ENCODE measurements around the gene NUDT16.

The NUDT16 gene

DNA sequence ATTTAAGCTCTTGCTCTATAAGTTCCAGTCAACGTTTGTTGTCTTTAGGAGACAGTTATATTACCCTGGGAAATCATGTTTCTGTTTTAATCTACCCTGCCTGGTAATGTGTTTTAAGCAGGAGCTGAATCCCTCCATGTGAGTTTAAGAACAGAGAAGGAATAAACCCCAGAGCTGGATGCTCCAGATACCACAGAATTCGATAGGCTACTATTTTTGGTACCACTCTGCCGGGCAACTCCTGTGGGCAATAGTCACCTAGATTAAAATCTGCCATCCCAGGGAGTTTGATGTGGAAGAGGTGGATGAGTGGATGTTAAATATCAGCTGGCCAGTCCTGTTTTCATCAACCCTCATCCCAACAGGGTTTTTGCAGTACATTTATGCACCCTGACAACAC lies 20.4 kb downstream of the NUDT16 start:
- H3K27ac ChIP-seq (ENCODE audit: low read depth, low read length) = no peak overlapping the region

GRCh38 chr3:131402391-131403039 lies 20.9 kb downstream of the NUDT16 start:
- H3K9ac ChIP-seq (ENCODE audit: low read length in 5 of 5) = no peak overlapping the region
- H3K4me3 ChIP-seq (ENCODE audit: low read depth in 1 of 5, low read length in 5 of 5) = no peak overlapping the region
- peaks cover 0 to 7% (median 6%) of the 10 kb centered on the region in 5 donors for H3K9me3 ChIP-seq (ENCODE audit: control insufficient read depth in 5 of 5, low read length in 5 of 5)
- H3K36me3 ChIP-seq (ENCODE audit: control insufficient read depth in 5 of 5, insufficient read depth in 5 of 5, low read length in 5 of 5) = no peaks in the 10 kb centered on the region
- H3K27ac ChIP-seq (ENCODE audit: low read depth, low read length) = no peak overlapping the region
- no peaks in the 10 kb centered on the region for H3K4me1 ChIP-seq (ENCODE audit: control insufficient read depth in 5 of 5, insufficient read depth in 5 of 5, low read length in 5 of 5)
- peaks cover 0 to 3% (median 0%) of the 10 kb centered on the region in 5 donors for H3K27me3 ChIP-seq (ENCODE audit: control insufficient read depth in 5 of 5, insufficient read depth in 4 of 5, low read length in 5 of 5)

More for the DNA sequence above, 20.4 kb downstream of the NUDT16 start:
- H3K4me1 ChIP-seq (ENCODE audit: control insufficient read depth in 5 of 5, insufficient read depth in 5 of 5, low read length in 5 of 5) = no peaks in the 10 kb centered on the region
- H3K9ac ChIP-seq (ENCODE audit: low read length in 5 of 5) = no peak overlapping the region
- H3K27me3 ChIP-seq (ENCODE audit: control insufficient read depth in 5 of 5, insufficient read depth in 4 of 5, low read length in 5 of 5) = peaks cover 0 to 3% (median 0%) of the 10 kb centered on the region in 5 donors
- no peak overlapping the region for H3K4me3 ChIP-seq (ENCODE audit: low read depth in 1 of 5, low read length in 5 of 5)
- H3K9me3 ChIP-seq (ENCODE audit: control insufficient read depth in 5 of 5, low read length in 5 of 5) = peaks cover 0 to 7% (median 6%) of the 10 kb centered on the region in 5 donors
- H3K36me3 ChIP-seq (ENCODE audit: control insufficient read depth in 5 of 5, insufficient read depth in 5 of 5, low read length in 5 of 5) = no peaks in the 10 kb centered on the region

- Histone ChIP-seq H3K4me1 (ENCODE audit: control insufficient read depth in 5 of 5, insufficient read depth in 5 of 5, low read length in 5 of 5) (no peaks in the 10 kb centered on the region), H3K36me3 (ENCODE audit: control insufficient read depth in 5 of 5, insufficient read depth in 5 of 5, low read length in 5 of 5) (no peaks in the 10 kb centered on the region), H3K4me3 (ENCODE audit: low read depth in 1 of 5, low read length in 5 of 5) (no peak overlapping the region), H3K27me3 (ENCODE audit: control insufficient read depth in 5 of 5, insufficient read depth in 4 of 5, low read length in 5 of 5) (peaks cover 0 to 3% (median 0%) of the 10 kb centered on the region in 5 donors), H3K27ac (ENCODE audit: low read depth, low read length) (no peak overlapping the region), H3K9ac (ENCODE audit: low read length in 5 of 5) (no peak overlapping the region), H3K9me3 (ENCODE audit: control insufficient read depth in 5 of 5, low read length in 5 of 5) (peaks cover 0 to 7% (median 6%) of the 10 kb centered on the region in 5 donors)
These were observed 21.8 kb downstream of the NUDT16 start for GRCh38 chr3:131403216-131403895.

GRCh38 chr3:131405411-131405810 lies 23.8 kb downstream of the NUDT16 start:
- H3K9ac ChIP-seq (ENCODE audit: low read length in 5 of 5) = no peak overlapping the region
- no peaks in the 10 kb centered on the region for H3K4me1 ChIP-seq (ENCODE audit: control insufficient read depth in 5 of 5, insufficient read depth in 5 of 5, low read length in 5 of 5)
- H3K4me3 ChIP-seq (ENCODE audit: low read depth in 1 of 5, low read length in 5 of 5) = no peak overlapping the region
- H3K27me3 ChIP-seq (ENCODE audit: control insufficient read depth in 5 of 5, insufficient read depth in 4 of 5, low read length in 5 of 5) = peaks cover 0 to 3% (median 0%) of the 10 kb centered on the region in 5 donors
- H3K9me3 ChIP-seq (ENCODE audit: control insufficient read depth in 5 of 5, low read length in 5 of 5) = peaks cover 0 to 7% (median 6%) of the 10 kb centered on the region in 5 donors
- no peaks in the 10 kb centered on the region for H3K36me3 ChIP-seq (ENCODE audit: control insufficient read depth in 5 of 5, insufficient read depth in 5 of 5, low read length in 5 of 5)
- H3K27ac ChIP-seq (ENCODE audit: low read depth, low read length) = no peak overlapping the region

DNA sequence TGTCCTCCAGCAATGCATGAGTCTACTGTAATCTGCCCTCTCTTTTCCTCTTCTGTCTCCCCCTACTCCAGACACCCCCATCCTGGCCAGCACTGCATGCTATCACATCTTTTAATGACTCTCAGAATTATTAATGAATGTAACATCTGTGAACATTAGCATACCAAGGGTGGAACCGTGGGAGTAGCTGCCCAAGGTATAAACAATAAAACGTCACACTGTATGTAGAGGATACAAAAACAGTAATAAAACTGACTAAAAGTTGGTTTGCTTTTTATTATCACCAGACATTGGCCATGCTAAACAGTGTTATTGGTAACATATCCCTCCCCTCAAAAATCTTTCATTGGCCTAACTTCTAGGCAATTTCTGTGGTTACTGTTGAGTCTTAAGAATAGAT lies 24.7 kb downstream of the NUDT16 start:
- no peak overlapping the region for H3K9ac ChIP-seq (ENCODE audit: low read length in 5 of 5)
- H3K36me3 ChIP-seq (ENCODE audit: control insufficient read depth in 5 of 5, insufficient read depth in 5 of 5, low read length in 5 of 5) = no peaks in the 10 kb centered on the region
- H3K9me3 ChIP-seq (ENCODE audit: control insufficient read depth in 5 of 5, low read length in 5 of 5) = peaks cover 0 to 7% (median 6%) of the 10 kb centered on the region in 5 donors
- no peak overlapping the region for H3K4me3 ChIP-seq (ENCODE audit: low read depth in 1 of 5, low read length in 5 of 5)
- no peaks in the 10 kb centered on the region for H3K4me1 ChIP-seq (ENCODE audit: control insufficient read depth in 5 of 5, insufficient read depth in 5 of 5, low read length in 5 of 5)
- peaks cover 0 to 3% (median 0%) of the 10 kb centered on the region in 5 donors for H3K27me3 ChIP-seq (ENCODE audit: control insufficient read depth in 5 of 5, insufficient read depth in 4 of 5, low read length in 5 of 5)
- no peak overlapping the region for H3K27ac ChIP-seq (ENCODE audit: low read depth, low read length)

- Histone ChIP-seq H3K4me1 (ENCODE audit: control insufficient read depth in 5 of 5, insufficient read depth in 5 of 5, low read length in 5 of 5) (no peaks in the 10 kb centered on the region), H3K4me3 (ENCODE audit: low read depth in 1 of 5, low read length in 5 of 5) (no peak overlapping the region), H3K9ac (ENCODE audit: low read length in 5 of 5) (no peak overlapping the region), H3K27ac (ENCODE audit: low read depth, low read length) (no peak overlapping the region), H3K9me3 (ENCODE audit: control insufficient read depth in 5 of 5, low read length in 5 of 5) (no peaks in the 10 kb centered on the region), H3K27me3 (ENCODE audit: control insufficient read depth in 5 of 5, insufficient read depth in 4 of 5, low read length in 5 of 5) (no peaks in the 10 kb centered on the region), H3K36me3 (ENCODE audit: control insufficient read depth in 5 of 5, insufficient read depth in 5 of 5, low read length in 5 of 5) (no peaks in the 10 kb centered on the region)
These were observed 36.2 kb downstream of the NUDT16 start for GRCh38 chr3:131417751-131418150.

DNA sequence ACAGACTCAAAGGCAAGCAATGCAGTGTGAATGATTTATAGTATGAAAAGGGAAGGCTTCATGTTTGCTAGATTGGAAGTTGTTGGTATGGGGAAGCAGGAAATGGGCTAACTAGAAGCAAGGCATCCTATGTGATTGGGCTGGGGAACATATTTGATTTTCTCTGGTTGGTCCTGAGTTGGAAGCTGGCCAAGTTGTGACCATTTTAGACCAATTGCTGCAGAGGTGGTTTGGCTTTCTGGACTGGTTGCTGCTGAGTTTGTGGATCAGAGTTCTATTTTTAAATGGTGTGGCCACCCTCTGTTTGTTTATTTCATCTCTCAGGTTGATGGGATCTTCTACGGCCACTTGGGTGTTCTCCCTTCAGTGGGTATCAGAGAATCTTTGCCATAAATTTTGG lies 39.7 kb downstream of the NUDT16 start:
- no peak overlapping the region for H3K27ac ChIP-seq (ENCODE audit: low read depth, low read length)
- H3K36me3 ChIP-seq (ENCODE audit: control insufficient read depth in 5 of 5, insufficient read depth in 5 of 5, low read length in 5 of 5) = no peaks in the 10 kb centered on the region
- H3K9me3 ChIP-seq (ENCODE audit: control insufficient read depth in 5 of 5, low read length in 5 of 5) = no peaks in the 10 kb centered on the region
- H3K4me1 ChIP-seq (ENCODE audit: control insufficient read depth in 5 of 5, insufficient read depth in 5 of 5, low read length in 5 of 5) = no peaks in the 10 kb centered on the region
- H3K9ac ChIP-seq (ENCODE audit: low read length in 5 of 5) = no peak overlapping the region
- H3K27me3 ChIP-seq (ENCODE audit: control insufficient read depth in 5 of 5, insufficient read depth in 4 of 5, low read length in 5 of 5) = no peaks in the 10 kb centered on the region
- no peak overlapping the region for H3K4me3 ChIP-seq (ENCODE audit: low read depth in 1 of 5, low read length in 5 of 5)

DNA sequence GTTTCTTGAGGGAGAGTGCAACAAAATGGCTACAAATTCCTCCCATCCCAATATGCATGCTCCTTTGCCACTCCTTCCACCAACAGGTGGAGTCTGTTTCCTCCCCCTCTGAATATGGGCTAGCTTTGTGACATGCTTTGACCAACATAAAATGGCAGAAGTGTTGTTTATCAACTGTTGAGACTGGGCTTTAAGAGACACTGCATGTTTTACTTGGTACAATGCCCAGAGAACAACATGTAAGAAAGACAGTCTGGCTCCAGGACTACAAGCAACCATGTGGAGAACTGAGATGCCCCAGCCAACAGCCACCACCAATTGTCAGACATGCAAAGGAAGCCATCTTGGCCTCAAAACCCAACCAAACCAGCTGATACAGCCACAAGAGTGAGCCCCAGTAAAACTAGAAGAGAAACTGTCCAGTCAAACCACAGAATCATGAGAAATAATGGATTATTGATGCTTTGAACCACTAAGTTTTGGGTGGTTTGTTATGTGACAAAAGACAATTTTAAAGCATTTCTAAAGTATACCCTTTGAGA lies 40.5 kb downstream of the NUDT16 start:
- H3K9me3 ChIP-seq (ENCODE audit: control insufficient read depth in 5 of 5, low read length in 5 of 5) = no peaks in the 10 kb centered on the region
- H3K27ac ChIP-seq (ENCODE audit: low read depth, low read length) = no peak overlapping the region
- no peaks in the 10 kb centered on the region for H3K36me3 ChIP-seq (ENCODE audit: control insufficient read depth in 5 of 5, insufficient read depth in 5 of 5, low read length in 5 of 5)
- no peaks in the 10 kb centered on the region for H3K4me1 ChIP-seq (ENCODE audit: control insufficient read depth in 5 of 5, insufficient read depth in 5 of 5, low read length in 5 of 5)
- H3K27me3 ChIP-seq (ENCODE audit: control insufficient read depth in 5 of 5, insufficient read depth in 4 of 5, low read length in 5 of 5) = no peaks in the 10 kb centered on the region
- no peak overlapping the region for H3K4me3 ChIP-seq (ENCODE audit: low read depth in 1 of 5, low read length in 5 of 5)
- H3K9ac ChIP-seq (ENCODE audit: low read length in 5 of 5) = no peak overlapping the region

GRCh38 chr3:131427226-131427625 lies 45.7 kb downstream of the NUDT16 start:
- H3K36me3 ChIP-seq (ENCODE audit: control insufficient read depth in 5 of 5, insufficient read depth in 5 of 5, low read length in 5 of 5) = no peaks in the 10 kb centered on the region
- H3K4me3 ChIP-seq (ENCODE audit: low read depth in 1 of 5, low read length in 5 of 5) = no peak overlapping the region
- H3K9ac ChIP-seq (ENCODE audit: low read length in 5 of 5) = no peak overlapping the region
- no peaks in the 10 kb centered on the region for H3K9me3 ChIP-seq (ENCODE audit: control insufficient read depth in 5 of 5, low read length in 5 of 5)
- no peaks in the 10 kb centered on the region for H3K4me1 ChIP-seq (ENCODE audit: control insufficient read depth in 5 of 5, insufficient read depth in 5 of 5, low read length in 5 of 5)
- H3K27ac ChIP-seq (ENCODE audit: low read depth, low read length) = no peak overlapping the region
- H3K27me3 ChIP-seq (ENCODE audit: control insufficient read depth in 5 of 5, insufficient read depth in 4 of 5, low read length in 5 of 5) = no peaks in the 10 kb centered on the region

- no peaks in the 10 kb centered on the region for H3K36me3 ChIP-seq (ENCODE audit: control insufficient read depth in 5 of 5, insufficient read depth in 5 of 5, low read length in 5 of 5)
- no peaks in the 10 kb centered on the region for H3K9me3 ChIP-seq (ENCODE audit: control insufficient read depth in 5 of 5, low read length in 5 of 5)
- H3K9ac ChIP-seq (ENCODE audit: low read length in 5 of 5) = no peak overlapping the region
- no peaks in the 10 kb centered on the region for H3K4me1 ChIP-seq (ENCODE audit: control insufficient read depth in 5 of 5, insufficient read depth in 5 of 5, low read length in 5 of 5)
- no peak overlapping the region for H3K4me3 ChIP-seq (ENCODE audit: low read depth in 1 of 5, low read length in 5 of 5)
- no peak overlapping the region for H3K27ac ChIP-seq (ENCODE audit: low read depth, low read length)
- no peaks in the 10 kb centered on the region for H3K27me3 ChIP-seq (ENCODE audit: control insufficient read depth in 5 of 5, insufficient read depth in 4 of 5, low read length in 5 of 5)
These were observed 50.2 kb downstream of the NUDT16 start for GRCh38 chr3:131431754-131432153.
